ENCODE measurements around the gene GPS2. TPM values are rescaled to one million over a fixed set of nuclear protein-coding genes. Genes with fewer than 3 reads are reported as not detected.

Gene GPS2
- total RNA-seq, 4 donors from 2014 or later: 40.9 to 80.7 (median 70.5) TPM

DNA sequence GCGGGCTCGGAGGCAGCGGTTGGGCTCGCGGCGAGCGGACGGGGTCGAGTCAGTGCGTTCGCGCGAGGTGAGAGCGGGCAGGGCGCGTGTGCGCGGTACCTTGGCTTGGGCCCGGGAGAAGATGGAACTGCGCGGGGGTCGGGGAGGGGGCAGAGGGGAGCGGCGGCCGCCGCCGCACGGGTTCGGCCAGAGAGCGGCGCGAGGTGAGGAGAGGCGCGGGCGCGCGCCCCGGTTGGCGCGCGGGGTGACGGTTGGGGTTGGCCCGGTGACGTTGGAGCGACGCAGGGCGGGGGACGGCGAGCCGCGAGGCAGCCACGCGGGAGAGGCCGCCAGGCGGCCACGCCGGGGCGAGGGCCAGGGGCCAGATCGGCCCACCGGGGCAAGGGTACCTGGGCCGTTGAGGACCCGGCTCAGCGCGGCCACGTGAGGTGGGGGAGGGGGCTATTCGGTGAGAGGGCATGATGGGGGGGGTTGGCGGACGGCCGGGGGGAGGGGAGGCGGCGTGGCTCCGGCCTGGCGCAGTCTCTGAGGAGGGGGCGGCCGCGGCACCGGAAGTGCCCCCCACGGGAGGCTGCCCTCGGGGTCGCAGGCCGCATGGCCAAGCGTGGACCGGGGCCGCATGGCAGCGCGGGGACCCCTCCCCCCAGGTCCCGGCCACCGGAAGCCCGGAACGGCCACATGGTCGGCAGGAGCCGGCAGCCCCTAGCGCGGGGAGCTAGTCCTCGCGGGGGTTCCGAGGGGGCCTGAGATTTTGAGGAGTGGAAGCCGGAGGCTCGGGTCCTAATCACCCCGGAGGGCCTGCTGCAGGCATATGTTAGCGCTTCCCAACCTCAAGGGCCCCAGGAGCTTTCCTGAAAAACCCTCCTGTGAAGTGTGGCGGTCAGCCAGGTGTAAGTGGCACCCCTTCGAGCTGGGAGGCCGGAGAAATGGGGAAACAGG lies 7.2 kb downstream of the GPS2 start:
- Histone ChIP-seq H3K36me3 (peaks cover 25 to 37% (median 32%) of the 10 kb centered on the region in 3 donors), H3K4me1 (peaks cover 15 to 48% (median 30%) of the 10 kb centered on the region in 3 donors), H3K4me3 (peak overlapping the region; percentile 85 to 99 (median 99)), H3K9me3 (no peaks in the 10 kb centered on the region), H3K27ac (peak overlapping the region; percentile 99 to 100 (median 100)), H3K27me3 (no peaks in the 10 kb centered on the region)
- DNase-seq: no peak
- TF ChIP-seq POLR2A (IDR thresholded peaks at IDR 0.05): peak in 2 of 4 donors; percentile 7 to 97
- TF ChIP-seq, protein P1, sequence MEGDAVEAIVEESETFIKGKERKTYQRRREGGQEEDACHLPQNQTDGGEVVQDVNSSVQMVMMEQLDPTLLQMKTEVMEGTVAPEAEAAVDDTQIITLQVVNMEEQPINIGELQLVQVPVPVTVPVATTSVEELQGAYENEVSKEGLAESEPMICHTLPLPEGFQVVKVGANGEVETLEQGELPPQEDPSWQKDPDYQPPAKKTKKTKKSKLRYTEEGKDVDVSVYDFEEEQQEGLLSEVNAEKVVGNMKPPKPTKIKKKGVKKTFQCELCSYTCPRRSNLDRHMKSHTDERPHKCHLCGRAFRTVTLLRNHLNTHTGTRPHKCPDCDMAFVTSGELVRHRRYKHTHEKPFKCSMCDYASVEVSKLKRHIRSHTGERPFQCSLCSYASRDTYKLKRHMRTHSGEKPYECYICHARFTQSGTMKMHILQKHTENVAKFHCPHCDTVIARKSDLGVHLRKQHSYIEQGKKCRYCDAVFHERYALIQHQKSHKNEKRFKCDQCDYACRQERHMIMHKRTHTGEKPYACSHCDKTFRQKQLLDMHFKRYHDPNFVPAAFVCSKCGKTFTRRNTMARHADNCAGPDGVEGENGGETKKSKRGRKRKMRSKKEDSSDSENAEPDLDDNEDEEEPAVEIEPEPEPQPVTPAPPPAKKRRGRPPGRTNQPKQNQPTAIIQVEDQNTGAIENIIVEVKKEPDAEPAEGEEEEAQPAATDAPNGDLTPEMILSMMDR (IDR thresholded peaks at IDR 0.05): peak in 1 of 6 experiments; percentile 6
- WGBS, 2 donors: 3% methylated on average over 8 of the region's 104 CpGs; no CpG with 5 or more reads in 1 of the 2 donors
- intact Hi-C loops (cut with DNase I): no loop called here

DNA sequence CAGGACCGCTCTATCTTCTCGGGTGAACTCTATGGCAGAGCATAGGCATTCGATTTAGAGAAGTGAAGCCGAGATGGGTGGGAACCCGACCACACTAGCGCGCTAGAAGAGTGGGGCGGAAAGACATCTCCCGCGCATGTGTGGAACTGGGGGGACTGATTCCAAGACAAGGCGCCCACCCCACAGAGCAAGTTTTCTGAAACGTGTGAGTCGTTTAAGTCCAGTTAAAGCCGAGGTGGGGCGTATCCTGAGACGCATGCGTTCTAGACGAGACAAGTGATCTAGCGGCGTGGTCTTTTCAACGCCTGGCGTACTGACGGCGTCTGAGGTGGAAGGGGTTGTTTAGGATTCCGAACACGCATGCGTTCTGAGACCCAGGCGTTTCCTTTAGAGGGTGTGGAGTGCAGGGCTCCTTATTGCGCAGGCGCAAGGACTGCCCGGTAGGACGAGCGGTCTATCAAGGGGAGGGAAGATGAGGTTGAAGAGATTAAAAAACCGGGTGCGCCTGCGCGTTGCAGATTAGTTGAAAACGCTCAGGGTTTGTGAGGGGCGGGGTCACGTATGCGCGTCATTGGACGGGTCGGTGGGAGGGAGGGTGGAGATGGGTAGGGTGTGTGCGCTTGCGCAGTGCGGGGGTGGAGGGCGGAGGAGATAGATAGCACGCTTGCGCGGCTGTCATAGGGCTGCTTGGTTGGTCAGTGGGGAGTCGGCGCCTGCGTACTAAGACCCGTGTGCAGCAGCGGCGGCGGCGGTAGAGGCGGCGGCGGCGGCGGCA lies 8.1 kb downstream of the GPS2 start, which contains the start of gene EIF5A:
TSS of gene EIF5A (plus strand) at position 718 of the 775 bp plus-strand sequence. CDS start 2,008 bp downstream, outside the sequence.
- H3K9me3 ChIP-seq: no peaks in the 10 kb centered on the region
- peak; percentile 99 for DNase-seq
- H3K27me3 ChIP-seq: no peaks in the 10 kb centered on the region
- intact Hi-C loops (cut with DNase I): no loop called here
- WGBS, 2 donors: 0 to 1% methylated on average over 41 to 46 of the region's 64 CpGs
- H3K4me1 ChIP-seq: peaks cover 15 to 40% (median 26%) of the 10 kb centered on the region in 3 donors
- H3K27ac ChIP-seq: peak within 1 kb of the TSS; percentile 99 to 100 (median 100)
- TF ChIP-seq, protein P1 (IDR thresholded peaks at IDR 0.05): peak in 1 of 6 experiments; percentile 15
- TF ChIP-seq POLR2A (IDR thresholded peaks at IDR 0.05): peak in 3 of 4 donors; percentile 81 to 95 (median 94)
- peaks cover 17 to 29% (median 24%) of the 10 kb centered on the region in 3 donors for H3K36me3 ChIP-seq
- H3K4me3 ChIP-seq: peak within 1 kb of the TSS; percentile 85 to 99 (median 99)

DNA sequence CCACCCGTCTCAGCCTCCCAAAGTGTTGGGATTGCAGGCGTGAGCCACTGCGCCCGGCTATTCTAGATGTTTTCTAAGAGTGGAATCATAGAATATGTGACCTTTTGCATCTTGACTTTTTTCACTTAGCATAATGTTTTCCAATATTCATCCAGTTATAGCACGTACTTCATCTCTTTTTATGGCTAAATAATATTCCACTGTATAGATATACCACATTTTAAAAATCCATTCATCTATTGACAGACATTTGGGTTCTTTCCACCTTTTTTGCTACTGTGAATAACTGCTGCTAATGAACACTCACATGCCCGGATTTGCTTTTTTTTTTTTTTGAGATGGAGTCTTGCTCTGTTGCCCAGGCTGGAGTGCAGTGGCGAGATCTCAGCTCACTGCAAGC lies 11.0 kb downstream of the GPS2 start:
- no peaks in the 10 kb centered on the region for H3K36me3 ChIP-seq
- peaks cover 4 to 12% (median 9%) of the 10 kb centered on the region in 3 donors for H3K4me1 ChIP-seq
- DNase-seq: no peak
- WGBS, 2 donors: 94 to 96% methylated on average over 7 of the region's 7 CpGs
- H3K4me3 ChIP-seq: no peak overlapping the region
- no peaks in the 10 kb centered on the region for H3K9me3 ChIP-seq
- no peak overlapping the region for H3K27ac ChIP-seq
- intact Hi-C loops (cut with DNase I): no loop called here
- H3K27me3 ChIP-seq: no peaks in the 10 kb centered on the region
- TF ChIP-seq, protein P1 (IDR thresholded peaks at IDR 0.05): no peak
- TF ChIP-seq POLR2A (IDR thresholded peaks at IDR 0.05): no peak

DNA sequence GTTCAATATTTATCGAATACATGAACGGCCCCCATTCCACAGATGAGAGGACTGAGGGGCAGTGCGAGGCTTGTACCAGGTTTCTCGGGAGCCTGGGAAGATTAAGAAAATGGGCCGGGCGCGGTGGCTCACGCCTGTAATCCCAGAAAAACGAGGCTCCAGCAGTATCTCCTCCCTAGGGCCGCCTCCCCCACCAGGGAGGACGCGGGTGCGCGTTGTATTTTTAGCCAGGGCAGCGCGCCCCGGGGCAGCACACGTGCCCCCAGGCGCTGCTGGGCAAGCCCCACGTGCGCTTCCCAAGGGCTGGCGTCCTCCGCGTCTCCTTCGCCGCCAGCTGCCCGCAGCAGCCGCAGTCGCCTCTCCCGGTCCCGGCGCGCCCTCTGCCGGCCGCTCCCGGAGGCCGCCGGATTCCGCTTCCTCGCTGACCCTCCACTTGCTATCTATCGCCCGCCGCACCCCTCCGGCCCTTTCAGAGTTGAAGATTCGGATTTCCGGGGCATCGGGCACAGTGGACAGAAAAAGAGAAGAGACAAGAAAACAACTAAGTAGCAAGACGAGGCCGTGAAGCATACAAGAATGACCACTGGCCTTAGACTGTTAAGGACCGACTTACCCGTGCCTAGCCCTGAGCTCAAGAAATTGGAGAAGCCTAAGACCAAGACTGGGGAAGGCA lies 18.8 kb downstream of the GPS2 start:
- no peaks in the 10 kb centered on the region for H3K9me3 ChIP-seq
- WGBS, 2 donors: 6 to 11% methylated on average over 7 to 8 of the region's 51 CpGs
- intact Hi-C loops (cut with DNase I): no loop called here
- peak overlapping the region; percentile 0 to 84 (median 24) for H3K27ac ChIP-seq
- peak overlapping the region in 3 of 4 donors; percentile 21 to 50 (median 34) for H3K4me3 ChIP-seq
- H3K36me3 ChIP-seq: no peaks in the 10 kb centered on the region
- no peak for TF ChIP-seq POLR2A (IDR thresholded peaks at IDR 0.05)
- TF ChIP-seq, protein P1 (IDR thresholded peaks at IDR 0.05): peak; percentile 96 to 97 (median 96)
- no peak for DNase-seq
- H3K27me3 ChIP-seq: peaks cover 0 to 42% (median 0%) of the 10 kb centered on the region in 4 donors
- H3K4me1 ChIP-seq: peaks cover 32 to 56% (median 37%) of the 10 kb centered on the region in 3 donors
